Measurements from ENCODE around the gene CCDC148. TPM values are rescaled to one million over a fixed set of nuclear protein-coding genes. Genes with fewer than 3 reads are reported as not detected.

Gene CCDC148
- total RNA-seq, 1 donor from 2014 or later = 25.7 TPM

DNA sequence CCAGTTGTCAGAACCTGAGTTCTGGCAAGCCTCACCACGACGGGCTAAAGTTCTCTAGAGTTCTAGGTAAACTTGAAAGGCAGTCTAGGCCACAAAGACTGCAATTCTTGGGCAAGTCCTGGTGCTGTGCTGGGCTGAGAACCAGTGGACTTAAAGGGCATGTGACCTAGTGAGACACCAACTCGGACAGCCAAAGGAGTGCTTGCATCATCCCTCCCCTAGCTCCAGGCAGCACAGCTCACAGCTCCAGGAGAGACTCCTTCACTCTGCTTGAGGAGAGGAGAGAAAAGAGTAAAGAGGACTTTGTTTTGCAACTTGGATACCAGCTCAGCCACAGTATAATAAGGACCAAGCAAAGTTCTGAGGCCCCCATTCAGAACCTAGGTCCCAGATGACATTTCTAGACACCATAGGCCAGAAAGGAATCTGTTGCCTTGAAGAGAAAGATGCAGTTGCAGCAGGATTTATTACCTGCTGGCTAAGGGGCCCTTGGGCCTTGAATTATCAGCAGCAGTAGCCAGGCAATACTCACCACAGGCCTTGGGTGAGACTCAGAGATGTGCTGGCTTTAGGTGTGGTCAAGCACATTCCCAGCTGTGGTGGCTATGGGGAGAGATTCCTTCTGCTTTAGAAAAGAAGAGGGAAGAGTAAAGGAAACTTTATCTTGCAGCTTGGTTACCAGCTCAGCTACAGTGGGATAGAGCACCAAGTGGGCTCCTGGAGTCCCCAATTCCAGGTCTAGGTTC lies 303.1 kb downstream of the CCDC148 start:
- DNase-seq = no peak

DNA sequence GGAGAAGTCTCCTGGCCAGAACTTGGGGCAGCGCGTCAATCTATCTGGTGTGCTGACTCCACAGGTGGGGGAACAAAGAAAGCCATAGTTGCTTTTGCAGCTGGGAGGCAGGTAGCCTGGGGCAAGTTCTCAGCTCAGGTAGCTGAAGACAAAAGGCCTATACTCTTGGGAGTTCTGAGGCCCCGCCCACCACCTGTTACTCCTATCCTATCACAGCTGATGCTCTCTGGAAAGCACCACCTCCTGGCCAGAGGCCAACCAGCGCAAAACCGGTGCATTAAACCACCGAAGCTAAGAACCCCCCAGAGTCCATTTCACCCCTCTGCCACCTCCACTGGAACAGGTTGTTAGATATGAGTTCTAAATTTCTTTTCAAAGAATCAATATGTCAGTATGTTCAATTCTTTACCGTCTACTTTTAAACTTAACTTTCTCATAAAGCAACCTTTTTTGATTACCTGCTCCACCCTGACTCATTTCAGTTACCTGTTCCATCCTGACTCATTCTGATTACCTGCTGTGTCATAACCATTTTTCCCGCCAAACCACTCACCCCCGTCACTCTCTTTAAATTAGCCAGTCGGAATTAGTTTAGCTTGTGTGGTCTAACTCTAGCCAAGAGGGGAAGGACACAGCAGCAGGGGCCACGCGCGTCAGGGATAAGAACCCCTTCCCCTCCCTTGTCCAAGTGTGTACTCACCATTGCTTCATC lies 311.5 kb downstream of the CCDC148 start:
- no peak for DNase-seq

- no peak for DNase-seq
These were observed 312.7 kb downstream of the CCDC148 start for GRCh38 chr2:158143703-158144360.

GRCh38 chr2:158142568-158143332 lies 313.8 kb downstream of the CCDC148 start:
- DNase-seq = no peak

DNA sequence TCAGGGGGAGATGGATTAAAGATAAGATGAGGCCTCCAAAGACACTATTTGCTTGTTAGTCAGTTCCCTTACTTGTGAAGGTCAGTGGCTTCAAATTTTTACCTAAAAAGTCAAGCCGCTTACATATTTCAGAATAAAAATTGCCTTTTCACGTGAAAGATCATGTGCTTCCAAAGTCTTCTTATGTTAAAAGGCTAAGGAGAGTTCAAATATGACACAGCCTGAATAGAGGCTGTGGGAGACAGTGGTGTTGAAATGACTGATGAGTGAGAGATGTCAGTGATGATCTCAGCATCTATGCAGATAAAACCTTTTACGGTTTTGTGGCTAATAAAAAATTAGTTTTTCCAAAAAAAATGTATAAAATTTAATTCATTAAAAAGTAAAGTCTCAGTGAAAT lies 314.4 kb downstream of the CCDC148 start:
- no peak for DNase-seq

DNA sequence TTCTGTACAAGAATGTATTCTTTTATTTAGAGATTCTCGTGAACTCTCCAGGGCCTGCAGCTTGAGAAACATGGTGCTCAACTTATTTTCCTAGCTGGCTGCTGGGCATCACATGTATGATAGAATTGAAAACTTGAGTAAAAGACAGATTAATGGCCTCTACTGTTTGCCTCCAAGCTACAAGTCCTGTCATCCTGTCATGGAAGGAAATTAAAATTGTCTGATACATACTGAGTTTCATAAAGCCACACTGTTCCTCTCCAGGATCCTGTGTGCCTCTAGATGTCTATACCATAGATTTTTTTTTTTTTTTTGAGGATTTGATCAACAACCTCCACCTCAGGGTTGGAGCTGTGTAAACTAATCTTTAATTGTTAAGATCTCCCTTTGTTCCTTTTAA lies 316.4 kb downstream of the CCDC148 start:
- no peak for DNase-seq

DNA sequence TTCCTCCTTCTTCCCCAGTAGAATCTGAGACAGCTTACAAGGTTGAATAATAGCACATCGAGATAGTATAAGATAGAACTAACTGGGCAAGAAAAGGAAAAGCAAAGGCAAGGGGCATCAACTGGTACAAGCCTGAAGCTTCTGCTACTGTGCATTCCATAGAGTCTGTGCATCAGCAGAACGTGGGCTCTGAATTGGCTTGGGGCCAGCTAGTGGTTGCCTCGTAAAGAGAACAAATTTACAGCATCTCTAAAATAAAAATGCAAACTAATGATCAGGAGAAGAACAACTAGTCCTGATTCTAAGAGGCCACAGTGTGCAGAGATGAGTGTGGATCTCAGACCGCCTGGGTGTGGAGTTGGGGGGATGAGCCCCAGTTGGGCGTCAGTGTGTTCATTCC lies 318.3 kb downstream of the CCDC148 start:
- no peak for DNase-seq

GRCh38 chr2:158135096-158135495 lies 321.5 kb downstream of the CCDC148 start:
- no peak for DNase-seq

- no peak for DNase-seq
These were observed 321.9 kb downstream of the CCDC148 start for GRCh38 chr2:158134655-158135054.

DNA sequence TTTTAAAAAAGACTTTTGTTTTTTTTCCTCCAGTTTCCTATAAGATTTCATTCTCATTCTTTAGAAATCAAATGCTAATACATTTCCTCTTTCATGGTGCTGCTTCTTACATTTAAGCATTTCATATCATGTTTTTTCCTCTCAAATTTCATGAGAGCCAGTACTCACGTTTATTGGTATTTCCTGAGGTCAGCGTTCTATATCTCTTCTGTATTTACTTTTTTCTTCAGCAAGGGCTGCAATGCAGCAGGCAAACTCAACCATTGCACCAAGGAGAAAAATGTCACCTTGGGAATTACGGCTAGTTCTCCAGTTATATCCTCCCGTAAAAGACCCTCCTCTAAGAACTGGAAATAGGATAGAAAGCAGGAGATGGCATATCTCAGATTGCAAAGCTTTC lies 322.5 kb downstream of the CCDC148 start:
- DNase-seq = no peak

GRCh38 chr2:158131919-158132566 lies 324.5 kb downstream of the CCDC148 start:
- no peak for DNase-seq

GRCh38 chr2:158131483-158131912 lies 325.1 kb downstream of the CCDC148 start:
- DNase-seq = no peak

- no peak for DNase-seq
These were observed 325.6 kb downstream of the CCDC148 start for GRCh38 chr2:158130832-158131473.

GRCh38 chr2:158129037-158129436 lies 327.5 kb downstream of the CCDC148 start:
- no peak for DNase-seq

GRCh38 chr2:158128168-158128973 lies 328.2 kb downstream of the CCDC148 start:
- DNase-seq = no peak

DNA sequence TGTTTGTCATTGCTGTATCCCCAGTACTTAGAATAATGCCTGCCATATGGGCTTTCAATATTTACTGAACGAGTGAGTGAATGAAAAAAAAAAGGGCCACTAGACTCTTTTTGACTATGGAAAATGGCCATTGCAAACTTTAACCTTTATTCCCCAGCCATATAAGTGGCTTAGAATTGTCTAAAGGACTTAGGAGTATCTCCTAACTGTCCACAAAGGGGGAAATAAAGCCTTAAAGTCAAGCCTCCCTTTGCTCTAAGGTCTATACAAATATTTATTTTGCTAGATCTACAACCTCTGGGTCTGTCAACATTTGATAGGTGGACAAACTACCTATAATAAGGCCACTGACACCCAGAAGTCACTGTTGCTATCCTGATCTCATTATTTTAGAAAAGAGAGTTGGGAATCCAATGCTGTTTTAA lies 329.2 kb downstream of the CCDC148 start:
- no peak for DNase-seq

DNA sequence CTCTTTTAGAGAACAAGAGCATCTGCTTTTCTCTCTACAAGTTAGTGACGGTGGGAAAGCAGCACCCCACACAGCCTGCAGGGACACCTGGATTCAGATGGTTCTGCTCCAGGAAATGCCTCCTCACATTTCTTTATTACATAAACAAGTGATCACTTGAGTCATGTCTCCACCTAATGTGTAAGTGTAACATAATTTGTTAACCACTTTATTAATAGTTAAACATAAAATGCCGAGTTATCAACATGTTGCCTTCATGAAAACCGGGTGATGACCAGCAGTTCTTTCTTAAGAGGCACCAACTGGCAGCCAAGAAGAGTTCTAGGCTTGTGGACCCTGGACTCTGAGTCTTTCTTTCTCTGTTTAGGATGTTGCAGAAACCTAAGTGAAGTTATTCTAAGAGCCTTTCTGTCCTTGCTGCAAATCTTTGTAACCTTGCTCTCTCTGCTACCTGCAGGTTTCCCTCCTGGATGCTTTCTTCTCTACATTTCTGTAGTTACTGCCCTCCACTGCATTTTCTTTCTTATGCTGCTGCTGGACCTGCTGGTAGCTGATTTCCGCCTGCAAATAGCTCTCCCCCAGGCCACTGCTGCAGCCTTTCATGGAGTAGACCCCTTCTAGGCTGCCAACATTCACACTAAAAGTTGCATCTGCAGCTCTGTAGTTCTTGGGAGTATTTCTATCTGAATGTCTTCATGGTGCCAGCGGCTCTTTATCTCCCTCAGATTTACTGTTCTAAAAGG lies 330.6 kb downstream of the CCDC148 start:
- DNase-seq = no peak

GRCh38 chr2:158124896-158125295 lies 331.7 kb downstream of the CCDC148 start:
- no peak for DNase-seq
